SKM-1 treated with dmso at 0.1 percent for 144 hours (cell line): ENCODE data around the gene LRFN2.

ENCODE experiments used
- DNase-seq: peaks from one replicate; lab custom pipeline; 2025; ENCODE audit not compliant: unreplicated experiment; lab: John Stamatoyannopoulos, UW

LRFN2 gene

DNA sequence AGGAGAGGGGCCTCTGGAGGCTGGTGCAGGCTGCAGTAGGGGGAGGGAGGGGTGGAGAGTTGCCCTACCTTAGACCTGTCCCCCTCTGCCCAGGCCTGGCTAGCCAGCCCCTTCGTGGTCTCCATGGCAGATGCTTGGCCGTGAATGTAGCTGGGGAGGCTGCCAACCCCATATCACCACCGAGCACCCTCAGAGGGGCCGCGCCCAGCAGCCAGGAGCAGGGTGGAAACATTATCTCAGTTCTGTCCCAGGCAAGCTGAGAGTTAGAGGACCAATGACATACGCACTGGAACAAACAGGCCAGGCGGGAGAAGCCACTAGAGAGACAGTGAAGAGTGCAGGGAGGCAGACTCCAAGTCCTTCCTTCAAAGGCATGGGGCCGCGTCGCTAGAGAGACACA is 66.5 kb downstream of the LRFN2 start:
- no peak for DNase-seq

DNA sequence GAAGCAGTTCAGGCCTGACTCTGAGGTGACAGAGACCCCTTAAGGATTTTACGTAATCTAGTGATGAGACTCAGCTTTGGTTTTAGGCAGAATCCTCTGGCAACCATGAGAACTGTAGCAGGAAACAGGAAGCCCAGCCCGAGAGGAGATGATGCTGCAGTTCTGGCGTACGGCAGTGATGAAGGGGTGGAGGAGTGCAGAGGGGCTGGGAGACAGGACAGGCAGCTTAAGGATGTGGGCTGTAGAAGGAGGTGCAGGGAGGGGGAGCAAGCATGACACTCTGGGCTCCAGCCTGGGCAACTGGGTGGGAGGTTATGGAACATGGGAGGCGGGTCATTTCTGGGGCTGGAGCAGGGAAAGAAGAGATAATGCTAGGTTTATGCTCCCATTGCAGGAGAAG is 67.1 kb downstream of the LRFN2 start:
- no peak for DNase-seq

DNA sequence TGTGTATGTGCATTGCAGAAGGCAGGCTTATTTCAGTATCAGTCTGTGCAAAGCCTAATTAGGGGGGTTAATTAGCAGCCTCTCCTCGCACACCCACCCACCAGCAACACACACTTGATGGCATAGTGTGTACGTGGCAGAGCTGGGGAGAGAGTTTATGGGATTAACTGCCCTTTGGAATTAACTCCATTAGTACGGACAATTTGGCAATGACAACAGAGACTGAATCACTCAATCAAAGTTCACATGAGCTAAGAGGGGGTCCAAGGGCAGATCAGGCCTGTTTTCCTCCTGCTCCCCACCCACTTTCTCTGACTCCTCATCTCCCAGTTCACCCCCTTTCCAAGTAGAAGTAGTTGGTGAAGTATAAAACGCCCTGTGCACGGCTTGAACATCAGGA is 69.5 kb downstream of the LRFN2 start:
- no peak for DNase-seq

DNA sequence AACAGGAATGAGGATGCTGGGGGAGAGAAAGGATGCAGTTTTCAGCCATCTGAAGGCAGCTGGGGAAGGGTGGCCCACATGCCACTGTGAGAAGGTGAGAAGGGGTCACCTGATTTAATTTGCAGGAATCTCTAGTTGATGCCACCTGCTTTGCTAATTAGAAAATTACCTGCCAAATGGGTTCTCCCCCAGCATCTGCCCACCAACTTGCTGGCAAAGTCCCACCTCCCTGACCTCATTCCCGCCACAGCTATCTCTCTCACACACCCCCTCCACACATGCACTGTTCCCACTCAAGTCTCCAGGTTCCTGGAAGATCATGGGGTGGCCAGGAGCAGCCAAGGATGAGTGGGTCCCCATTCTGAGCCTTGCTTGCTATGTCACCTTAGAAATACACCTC is 70.7 kb downstream of the LRFN2 start:
- no peak for DNase-seq

DNA sequence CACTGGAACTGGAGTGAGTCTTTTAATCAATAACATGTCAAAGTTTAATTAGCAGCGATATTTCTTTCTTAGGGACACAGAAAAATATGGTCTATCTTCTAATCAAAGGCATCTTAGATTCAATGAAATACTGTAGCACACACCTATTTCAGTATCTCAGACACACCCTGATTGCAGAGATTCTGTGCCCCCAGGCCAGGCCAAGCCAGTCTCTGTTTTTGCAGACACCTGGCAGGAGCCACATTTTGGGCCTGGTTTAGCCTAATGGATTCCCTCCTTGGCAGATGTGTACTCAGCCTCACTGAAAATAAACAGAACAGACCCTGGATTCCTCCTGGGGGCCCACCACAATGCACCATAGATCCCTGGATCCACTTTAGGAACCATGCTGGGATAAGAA is 74.8 kb downstream of the LRFN2 start:
- no peak for DNase-seq

DNA sequence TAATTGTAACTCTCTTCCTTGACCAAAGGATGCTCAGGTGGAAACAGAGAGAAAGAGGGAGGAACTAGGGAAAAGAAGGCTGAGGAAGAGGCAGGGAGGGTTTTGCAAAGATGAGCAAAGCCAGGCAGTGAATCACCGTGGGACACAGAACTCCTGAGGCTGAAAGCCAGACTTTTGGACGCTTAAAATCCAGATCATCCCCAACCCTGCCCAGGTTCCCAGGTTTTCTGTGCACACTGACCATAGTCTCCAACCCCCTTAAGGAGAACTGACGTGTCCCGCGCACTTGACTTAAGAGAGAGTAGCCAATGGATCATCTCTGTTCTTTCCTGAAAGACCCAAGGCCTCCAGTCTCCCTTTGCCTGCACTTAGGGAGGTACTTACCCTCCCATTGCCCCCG is 75.3 kb downstream of the LRFN2 start:
- no peak for DNase-seq

DNA sequence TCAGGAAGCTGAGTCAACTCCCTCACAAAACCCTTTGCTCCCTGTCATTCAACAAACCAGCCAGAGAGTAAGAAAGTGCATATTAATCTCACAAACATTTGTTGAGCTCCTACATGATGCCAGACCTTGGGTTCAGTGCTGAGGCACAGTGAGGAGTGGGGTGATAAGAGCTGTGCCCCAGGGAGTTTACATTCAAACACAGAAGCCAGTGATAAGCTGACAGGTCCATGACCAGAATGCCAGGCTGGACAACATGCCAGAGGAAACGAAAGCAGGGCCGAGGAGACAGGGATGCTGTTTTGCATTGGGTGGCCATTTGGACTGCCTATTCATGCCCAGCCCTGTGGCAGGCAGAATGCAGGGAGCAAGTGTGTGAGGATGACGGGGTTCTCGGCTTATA is 76.7 kb downstream of the LRFN2 start:
- no peak for DNase-seq

DNA sequence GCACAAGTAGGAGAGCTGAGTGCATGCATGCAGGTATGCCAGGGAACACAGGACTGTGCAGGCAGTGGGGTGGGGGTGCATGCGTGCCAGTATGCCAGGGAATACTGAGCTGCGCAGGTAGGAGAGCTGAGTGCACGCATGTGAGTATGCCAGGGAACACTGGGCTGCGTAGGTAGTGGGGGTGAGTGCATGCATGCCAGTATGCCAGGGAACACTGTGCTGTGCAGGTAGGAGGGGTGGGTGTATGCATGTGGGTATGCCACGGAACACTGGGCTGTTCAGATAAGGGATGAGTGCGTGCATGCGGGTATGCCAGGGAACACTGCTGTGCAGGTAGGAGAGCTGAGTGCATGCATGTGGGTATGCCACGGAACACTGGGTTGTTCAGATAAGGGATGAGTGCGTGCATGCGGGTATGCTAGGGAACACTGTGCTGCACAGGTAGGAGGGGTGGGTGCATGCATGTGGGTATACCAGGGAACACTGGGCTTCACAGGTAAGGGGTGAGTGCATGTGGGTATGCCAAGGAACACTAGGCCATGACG is 77.4 kb downstream of the LRFN2 start:
- DNase-seq, result no peak

DNA sequence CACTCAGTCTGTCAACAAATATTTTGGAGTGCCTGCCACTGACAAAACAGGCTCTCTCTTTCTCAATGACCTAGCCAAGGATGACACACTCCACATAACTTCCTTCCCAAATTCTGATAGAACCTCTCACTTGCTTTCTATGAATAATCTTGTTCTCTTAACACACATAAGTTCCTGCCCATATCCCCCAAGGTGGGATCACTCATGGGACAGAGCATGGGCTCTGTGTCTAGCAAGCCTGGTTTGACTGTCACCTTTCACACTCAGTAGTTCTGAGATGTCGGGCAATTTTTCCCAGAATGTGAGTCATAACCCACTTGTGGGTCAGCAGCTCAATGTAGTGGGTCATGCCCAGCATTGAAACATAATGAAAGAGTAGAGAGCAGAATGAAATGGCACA is 78.1 kb downstream of the LRFN2 start:
- DNase-seq, result no peak

DNA sequence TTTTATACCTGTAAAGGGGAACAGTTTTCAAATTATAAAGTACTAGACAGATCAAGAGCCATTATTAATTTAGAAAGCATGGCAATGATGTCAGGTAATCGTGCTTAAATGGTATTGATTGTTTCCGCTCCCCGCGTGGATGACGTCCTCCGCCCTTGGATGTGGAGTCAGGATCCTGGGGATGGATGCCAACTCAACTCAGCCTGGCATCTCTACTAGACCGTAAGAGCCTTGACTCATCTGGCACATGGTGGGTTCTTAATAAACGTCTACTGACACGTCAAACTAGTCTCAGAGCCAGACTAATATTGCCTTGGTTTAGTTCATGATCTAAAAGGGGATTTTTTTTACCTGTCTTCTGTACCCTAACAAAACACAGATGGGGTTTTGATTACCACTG is 80.2 kb downstream of the LRFN2 start:
- DNase-seq, result no peak

DNA sequence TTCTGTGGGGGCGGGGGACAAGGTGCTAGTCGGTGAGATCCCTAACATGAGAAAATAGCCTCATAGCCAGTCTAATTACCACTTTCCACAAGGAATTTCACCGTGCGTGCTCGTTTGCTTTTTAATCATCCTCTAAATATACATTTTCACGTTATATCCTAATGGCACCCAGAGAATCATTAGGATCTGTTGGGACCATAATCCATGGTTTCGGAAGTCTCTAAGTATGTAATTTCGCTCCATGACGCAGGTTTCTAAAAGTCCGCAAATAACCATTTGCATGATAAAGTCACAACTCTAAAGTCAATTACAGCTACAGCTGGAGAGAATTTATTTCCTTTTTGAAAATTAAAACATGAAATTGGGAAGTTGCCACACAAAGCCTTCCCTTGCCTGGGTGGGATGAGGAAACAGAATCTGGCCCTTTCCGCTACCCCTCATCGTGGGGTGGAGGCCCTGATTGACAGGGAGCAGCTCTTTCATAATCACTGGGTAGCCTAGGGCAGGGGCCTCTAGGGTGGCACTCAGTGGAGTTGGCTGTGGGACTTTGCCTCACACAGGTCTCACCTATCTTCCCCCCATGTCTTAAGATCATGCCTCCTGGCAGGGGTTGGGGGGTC is 81.9 kb downstream of the LRFN2 start:
- no peak for DNase-seq

DNA sequence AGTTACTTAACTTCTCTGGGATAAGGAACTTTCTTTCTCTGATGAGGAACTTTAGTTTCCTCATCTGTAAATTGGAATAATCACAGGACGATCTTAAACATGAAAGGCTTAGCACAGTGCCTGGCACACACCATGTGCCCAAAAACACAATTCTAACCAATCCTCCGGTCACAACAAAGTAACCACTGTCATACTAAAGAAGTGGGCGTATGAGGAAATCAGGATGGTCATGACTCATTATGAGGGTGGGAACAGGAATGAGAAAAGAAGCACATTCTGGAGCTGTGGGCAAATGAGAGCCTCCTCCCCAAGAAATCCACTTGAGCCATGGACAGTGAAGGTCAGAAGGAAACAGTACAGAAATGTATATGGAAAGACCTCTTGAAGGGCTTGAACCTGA is 82.9 kb downstream of the LRFN2 start:
- DNase-seq, result no peak

DNA sequence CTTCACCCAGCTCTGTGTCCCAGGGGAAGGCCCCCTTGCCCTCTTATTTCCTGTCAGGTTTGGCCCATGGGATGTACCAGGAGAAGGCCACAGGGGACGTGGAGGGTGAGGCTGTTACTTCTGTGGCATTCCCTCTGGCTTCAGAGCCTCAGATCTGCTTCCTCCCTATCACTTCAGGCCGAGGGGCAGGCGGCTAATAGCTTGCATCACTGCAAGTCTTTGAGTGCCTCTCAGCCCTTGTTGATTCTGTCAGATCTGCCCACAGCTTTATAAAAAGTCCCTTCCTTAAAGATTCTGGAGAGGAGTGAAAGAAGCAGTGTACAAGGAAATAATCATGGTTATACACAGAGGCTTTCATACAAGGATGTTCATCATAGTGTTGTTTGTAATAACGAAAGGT is 86.9 kb downstream of the LRFN2 start:
- DNase-seq, result no peak

DNA sequence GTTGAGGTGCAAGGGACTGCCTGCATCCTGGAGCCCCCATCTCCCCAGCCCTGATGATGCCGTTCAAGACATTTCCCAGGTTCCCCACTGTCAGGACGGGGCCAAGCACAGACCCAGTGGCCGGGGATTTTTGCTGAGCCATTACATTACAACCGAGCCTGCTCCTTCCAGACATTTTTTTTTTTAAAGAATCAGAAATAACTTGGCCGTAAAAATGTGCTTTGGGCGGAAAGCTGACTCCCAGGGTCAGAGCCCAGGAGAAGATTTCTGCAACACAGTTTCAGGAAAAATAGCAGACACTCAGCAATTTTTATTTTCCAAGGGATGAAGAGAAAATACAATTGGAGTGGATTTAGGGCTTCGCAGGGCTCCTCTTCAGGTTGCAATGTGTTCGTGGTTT is 87.9 kb downstream of the LRFN2 start:
- no peak for DNase-seq

DNA sequence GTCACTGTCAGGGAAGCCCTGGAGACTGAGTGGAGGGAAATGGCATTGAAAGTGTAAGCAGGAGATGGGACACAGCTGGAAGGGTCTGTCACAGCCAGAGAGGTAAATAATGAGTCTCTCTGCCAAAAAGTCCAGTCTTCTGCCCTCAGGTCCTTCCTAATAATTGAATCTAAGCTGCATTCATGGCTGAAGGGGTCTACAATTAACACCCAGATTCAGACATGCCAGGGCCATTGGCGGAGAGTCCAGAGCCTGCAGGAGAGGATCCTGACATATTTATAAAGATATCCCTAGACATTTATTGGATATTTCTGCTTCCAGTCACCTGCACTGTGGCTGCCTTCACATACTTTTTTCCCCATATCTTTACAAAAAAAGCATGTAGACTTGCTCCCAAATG is 89.0 kb downstream of the LRFN2 start:
- DNase-seq, result no peak

DNA sequence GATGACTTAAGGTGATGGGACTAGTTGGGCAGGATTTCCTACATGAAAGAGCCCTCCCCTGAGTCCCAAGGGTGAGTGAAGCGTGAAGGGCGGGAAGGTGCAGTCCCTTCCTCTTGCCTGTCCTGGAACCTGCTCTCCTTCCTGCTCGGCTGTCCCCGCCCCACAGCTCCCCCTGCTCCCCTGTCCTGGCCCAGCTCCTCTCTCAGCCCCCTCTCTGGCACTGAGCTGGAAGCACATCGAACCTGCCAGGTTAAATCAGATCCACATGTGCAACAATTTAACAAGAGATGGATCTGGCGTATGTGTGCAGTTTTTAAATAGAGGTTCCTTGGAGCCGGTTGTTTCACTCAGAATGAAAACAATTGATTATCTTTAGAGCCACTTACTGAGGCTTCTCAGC is 95.0 kb downstream of the LRFN2 start:
- no peak for DNase-seq

DNA sequence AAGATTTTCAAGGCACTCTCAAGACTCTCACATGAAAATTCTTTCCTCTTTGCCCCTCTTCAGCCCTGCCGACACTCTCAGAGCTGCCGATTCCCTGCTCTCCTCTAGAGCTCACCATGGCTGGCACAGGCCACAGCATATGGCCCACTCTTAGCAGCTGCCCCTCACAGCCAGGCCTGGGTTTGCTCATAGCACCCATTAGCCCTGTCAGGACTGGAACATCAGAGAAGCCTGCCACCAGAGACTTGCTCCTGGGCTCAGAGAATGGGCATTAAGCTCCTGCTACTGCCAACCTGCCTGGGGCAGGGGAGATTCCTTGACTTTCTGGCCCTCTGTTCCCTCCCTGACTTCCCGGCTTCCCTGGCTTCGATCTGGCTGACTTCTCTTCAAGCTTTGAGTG is 96.7 kb downstream of the LRFN2 start:
- no peak for DNase-seq

DNA sequence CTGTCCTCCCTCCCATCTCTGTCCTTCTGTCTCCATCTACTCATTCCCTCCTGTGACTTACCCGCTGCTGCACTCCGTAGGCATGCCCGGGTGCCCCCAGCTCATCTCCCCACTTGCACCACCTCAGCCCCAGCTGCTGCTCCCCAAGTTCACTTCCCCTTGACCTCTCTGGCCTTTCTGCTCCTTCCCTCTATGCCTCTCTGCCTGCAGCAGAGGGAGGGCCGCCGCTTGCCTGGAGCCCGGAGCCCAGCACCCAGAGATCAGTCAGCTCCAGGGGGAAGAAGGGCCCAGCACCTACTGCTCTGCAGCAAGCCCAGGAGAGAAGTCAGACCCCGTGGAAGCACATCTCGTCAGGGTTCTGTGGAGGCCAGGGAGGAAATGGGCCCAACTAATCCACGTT is 97.4 kb downstream of the LRFN2 start:
- DNase-seq, result no peak

DNA sequence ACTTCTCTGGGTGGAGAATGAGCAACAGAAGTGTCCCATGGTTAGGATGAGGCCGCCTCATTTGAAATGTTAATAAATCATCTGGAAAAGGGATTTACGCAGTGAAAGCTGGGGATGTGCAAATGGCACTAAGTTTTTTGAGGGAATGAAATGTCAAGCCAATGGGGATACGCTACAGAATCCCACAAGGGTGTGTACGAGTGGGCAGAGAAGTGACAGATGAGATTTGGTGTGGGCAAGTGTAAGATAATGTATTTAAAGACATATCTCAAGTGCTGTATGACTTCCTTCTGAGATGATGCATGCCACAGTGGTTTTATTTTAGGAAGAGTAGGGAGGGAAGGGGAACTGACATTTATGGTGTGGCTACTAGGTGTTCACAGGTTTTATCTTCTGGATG is 100.6 kb downstream of the LRFN2 start:
- DNase-seq, result no peak

DNA sequence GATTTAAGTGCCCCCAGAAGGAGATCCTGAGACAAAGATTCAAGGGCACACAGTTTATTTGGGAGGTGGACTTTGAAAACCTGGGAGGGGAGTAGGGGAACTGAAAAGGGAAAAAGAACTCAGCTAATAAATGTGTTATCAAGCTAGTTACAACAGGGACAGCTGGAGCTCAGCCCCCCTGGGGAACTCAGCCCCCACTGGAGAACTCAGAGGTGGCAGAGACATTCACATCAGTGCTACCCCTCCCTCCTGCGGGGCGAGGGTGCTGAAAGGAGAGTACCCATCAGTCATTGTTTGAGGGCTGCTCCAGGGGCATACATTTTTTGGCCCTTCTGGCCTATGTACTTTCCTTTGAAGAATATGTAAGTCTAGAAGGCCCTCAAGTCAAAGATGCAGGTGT is 101.4 kb downstream of the LRFN2 start:
- no peak for DNase-seq

DNA sequence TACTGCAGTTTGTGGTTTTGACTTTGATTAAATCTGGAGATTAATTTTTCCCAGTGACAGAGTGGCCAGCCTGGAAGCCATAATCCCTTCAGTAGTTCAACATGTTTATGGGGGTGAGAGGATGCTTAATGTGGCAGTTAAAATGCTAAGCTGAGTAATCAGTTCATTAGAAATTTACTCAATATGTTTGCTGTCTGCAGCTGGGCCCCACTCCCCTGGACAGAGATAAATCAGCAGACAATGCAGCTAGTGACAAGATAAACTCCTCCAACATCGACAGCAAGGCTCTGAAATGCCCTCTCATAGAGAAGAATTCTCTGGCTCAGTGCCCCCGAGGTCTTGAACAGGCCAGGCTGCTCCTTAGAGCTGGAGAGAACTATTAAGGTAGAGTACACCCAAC is 101.9 kb downstream of the LRFN2 start:
- no peak for DNase-seq

DNA sequence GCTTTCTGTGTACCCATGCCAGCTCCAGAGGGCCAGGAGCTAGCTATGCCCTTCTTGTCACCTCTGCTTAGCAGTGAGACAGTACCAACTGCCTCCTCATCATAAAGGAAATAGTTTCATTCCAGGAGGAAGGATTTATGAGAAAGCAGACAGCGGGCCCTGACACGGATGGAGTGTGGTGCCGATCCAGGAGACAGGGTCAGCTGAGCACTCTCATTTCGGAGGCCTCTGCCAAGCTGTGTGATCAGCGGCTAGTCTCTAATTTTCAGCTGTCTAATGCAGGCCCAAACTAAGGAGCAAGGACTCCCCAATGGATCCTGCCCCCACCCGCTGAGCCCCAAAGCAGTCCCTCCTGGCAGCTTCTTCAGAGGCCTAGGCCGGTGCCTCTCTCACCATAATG is 103.1 kb downstream of the LRFN2 start:
- DNase-seq, result no peak

DNA sequence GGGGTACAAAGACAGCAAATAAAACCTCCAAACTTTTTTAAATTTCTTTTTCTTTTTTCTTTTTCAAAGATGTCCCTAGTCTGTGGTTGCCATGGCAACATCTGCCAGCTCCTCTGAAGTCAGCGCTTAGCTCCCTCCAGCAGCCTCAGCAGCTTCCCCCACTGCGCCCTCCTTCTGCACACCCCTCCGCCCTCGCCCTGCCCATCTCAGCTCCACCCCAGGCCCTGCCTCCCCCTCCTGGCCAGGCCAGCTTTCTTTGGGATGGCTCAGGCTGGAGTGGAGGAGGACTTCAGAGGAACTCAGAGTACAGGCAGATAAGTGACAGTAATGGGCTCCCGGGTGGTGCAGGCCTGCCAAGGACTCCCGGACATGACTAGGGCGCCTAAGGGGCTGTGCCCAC is 104.6 kb downstream of the LRFN2 start:
- no peak for DNase-seq

DNA sequence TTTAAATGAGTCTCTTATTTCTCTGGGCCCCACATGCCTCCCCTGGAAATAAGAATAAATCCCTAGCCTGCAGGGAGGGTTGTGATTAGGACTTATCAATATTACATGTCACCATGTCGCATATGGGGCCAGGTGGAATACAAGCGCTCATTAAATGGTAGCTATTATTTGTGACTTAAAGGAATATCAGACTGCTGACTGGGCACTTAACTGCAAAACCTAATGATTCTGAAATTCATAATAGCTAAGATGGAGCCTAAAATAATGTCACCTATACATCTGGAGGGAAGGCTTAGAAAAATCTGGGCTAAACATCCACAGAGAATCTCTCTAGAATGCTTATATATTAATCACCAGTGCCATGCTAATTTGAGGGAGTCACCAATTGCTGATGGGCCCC is 106.5 kb downstream of the LRFN2 start:
- DNase-seq, result no peak
